ENCODE measurements around the gene TNKS1BP1. TPM values are rescaled to one million over a fixed set of nuclear protein-coding genes. Genes with fewer than 3 reads are reported as not detected.

Gene TNKS1BP1
- total RNA-seq, 1 experiment from 2014 or later: 120 TPM

DNA sequence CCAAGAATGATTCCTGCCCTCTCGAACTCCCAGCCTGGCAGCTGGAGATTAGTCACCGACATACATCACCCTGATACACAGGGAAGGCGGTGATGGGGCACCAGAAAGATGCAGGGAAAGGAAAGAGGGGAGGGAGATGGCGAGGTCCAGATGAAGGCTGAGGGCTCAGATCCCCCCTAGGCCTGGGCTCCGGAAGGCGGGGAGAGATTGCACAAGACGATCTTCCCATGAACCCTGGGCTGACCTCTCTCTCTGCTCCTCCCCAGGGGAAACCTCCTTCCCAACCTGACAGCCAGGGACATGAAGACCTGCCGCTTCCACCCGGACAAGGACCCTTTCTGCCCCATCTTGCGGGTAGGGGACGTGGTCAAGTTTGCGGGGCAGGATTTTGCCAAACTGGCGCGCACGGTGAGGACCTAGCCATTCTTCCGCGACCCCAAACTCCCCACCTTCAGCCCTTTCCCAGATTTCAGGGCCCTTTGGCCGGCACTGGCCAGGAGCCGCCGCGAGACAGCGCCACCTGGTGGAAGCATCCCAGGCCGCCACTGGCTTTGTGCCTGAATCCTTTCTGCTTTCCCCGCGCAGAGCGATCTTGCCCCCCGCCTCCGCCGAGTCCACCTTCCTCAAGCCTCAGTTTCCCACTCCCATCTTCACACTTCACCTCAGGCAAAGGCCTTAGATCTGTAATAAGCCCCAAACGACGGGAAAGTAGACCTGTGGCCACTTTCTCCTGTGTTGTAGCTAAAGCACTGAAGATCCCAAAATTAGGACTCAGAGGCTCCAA lies 24.9 kb upstream of the TNKS1BP1 start:
- ChIA-PET POLR2A (interaction anchor here (0.7 kb wide), 1 partner anchor 11 kb away, joined by 14 read pairs; no protein-coding TSS in a partner anchor), CTCF (interaction anchor here (1.2 kb wide), 1 partner anchor 125 kb away, joined by 4 read pairs; no protein-coding TSS in a partner anchor)
- DNase-seq: peak in 1 of 2 experiments; percentile 56
- H3K27me3 ChIP-seq (replicated peaks; ENCODE audit: control insufficient read depth, insufficient read depth, low read length): no peaks in the 10 kb centered on the region
- no peaks in the 10 kb centered on the region for H3K36me3 Mint-ChIP-seq (ENCODE audit: insufficient read depth, unreplicated experiment)
- intact Hi-C loops (cut with micrococcal nuclease; ENCODE audit: unreplicated experiment): loop anchor here (5.0 to 10.0 kb wide), 2 partner anchors 53 to 1175 kb away; no protein-coding TSS in a partner anchor
- no peak overlapping the region for H3K27ac Mint-ChIP-seq (ENCODE audit: unreplicated experiment)
- no peaks in the 10 kb centered on the region for H3K36me3 ChIP-seq (ENCODE audit: control insufficient read depth, insufficient read depth, low read length)
- H3K4me1 Mint-ChIP-seq (ENCODE audit: low read depth, unreplicated experiment): peaks cover 5% of the 10 kb centered on the region
- H3K4me1 ChIP-seq: peaks cover 6% of the 10 kb centered on the region; the same call in 1 of the 2 replicates
- no peak overlapping the region for H3K4me3 Mint-ChIP-seq (ENCODE audit: unreplicated experiment)
- H3K27me3 Mint-ChIP-seq (ENCODE audit: insufficient read depth, unreplicated experiment): no peaks in the 10 kb centered on the region
- H3K9me3 Mint-ChIP-seq (ENCODE audit: unreplicated experiment): no peaks in the 10 kb centered on the region
- no peak overlapping the region for H3K4me3 ChIP-seq (ENCODE audit: low read depth, low read length)
- no peaks in the 10 kb centered on the region for H3K9me3 ChIP-seq
- no TSS peak for BruUV-seq (replicated peaks)
- peak; percentile 30 to 71 for TF ChIP-seq CTCF (IDR thresholded peaks at IDR 0.05; ENCODE audit: insufficient read depth in 1 of 2, low read depth in 1 of 2, low read length in 1 of 2, severe bottlenecking in 1 of 2, unreplicated experiment in 1 of 2)

GRCh38 chr11:57348636-57349313 lies 24.0 kb upstream of the TNKS1BP1 start:
- Mint-ChIP-seq H3K27ac (ENCODE audit: unreplicated experiment) (no peak overlapping the region), H3K4me1 (ENCODE audit: low read depth, unreplicated experiment) (peaks cover 5% of the 10 kb centered on the region), H3K4me3 (ENCODE audit: unreplicated experiment) (no peak overlapping the region), H3K9me3 (ENCODE audit: unreplicated experiment) (no peaks in the 10 kb centered on the region), H3K27me3 (ENCODE audit: insufficient read depth, unreplicated experiment) (no peaks in the 10 kb centered on the region), H3K36me3 (ENCODE audit: insufficient read depth, unreplicated experiment) (no peaks in the 10 kb centered on the region)
- TF ChIP-seq CTCF (IDR thresholded peaks at IDR 0.05; ENCODE audit: insufficient read depth in 1 of 2, low read depth in 1 of 2, low read length in 1 of 2, severe bottlenecking in 1 of 2, unreplicated experiment in 1 of 2): no peak
- peaks cover 6% of the 10 kb centered on the region; the same call in 1 of the 2 replicates for H3K4me1 ChIP-seq
- ChIA-PET POLR2A (no interaction called here), CTCF (no interaction called here)
- H3K4me3 ChIP-seq (ENCODE audit: low read depth, low read length): no peak overlapping the region
- BruUV-seq (replicated peaks): no TSS peak
- intact Hi-C loops (cut with micrococcal nuclease; ENCODE audit: unreplicated experiment): loop anchor here (5.0 to 10.0 kb wide), 2 partner anchors 54 to 1176 kb away; no protein-coding TSS in a partner anchor
- no peaks in the 10 kb centered on the region for H3K27me3 ChIP-seq (replicated peaks; ENCODE audit: control insufficient read depth, insufficient read depth, low read length)
- H3K9me3 ChIP-seq: no peaks in the 10 kb centered on the region
- no peak for DNase-seq
- no peaks in the 10 kb centered on the region for H3K36me3 ChIP-seq (ENCODE audit: control insufficient read depth, insufficient read depth, low read length)

DNA sequence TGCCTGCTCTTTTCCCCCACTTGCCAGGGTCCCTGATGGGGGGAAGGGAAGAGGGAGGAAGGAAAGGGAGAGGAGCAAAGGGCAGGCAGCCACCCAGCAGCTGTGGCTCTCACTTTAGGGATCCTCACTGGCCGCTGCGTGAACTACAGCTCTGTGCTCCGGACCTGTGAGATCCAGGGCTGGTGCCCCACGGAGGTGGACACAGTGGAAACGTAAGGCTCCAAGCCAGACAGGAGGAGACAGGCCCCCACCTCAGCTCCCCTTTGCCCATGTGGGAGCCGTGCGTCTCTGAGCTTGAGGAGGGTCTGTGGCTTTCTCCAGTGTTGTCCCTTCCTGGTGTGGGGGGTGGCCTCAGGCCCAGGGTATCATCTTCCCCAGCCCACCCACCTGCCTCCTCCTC lies 23.3 kb upstream of the TNKS1BP1 start:
- Mint-ChIP-seq H3K9me3 (ENCODE audit: unreplicated experiment) (no peaks in the 10 kb centered on the region), H3K4me3 (ENCODE audit: unreplicated experiment) (no peak overlapping the region), H3K36me3 (ENCODE audit: insufficient read depth, unreplicated experiment) (no peaks in the 10 kb centered on the region), H3K27me3 (ENCODE audit: insufficient read depth, unreplicated experiment) (no peaks in the 10 kb centered on the region), H3K4me1 (ENCODE audit: low read depth, unreplicated experiment) (peaks cover 5% of the 10 kb centered on the region), H3K27ac (ENCODE audit: unreplicated experiment) (no peak overlapping the region)
- intact Hi-C loops (cut with micrococcal nuclease; ENCODE audit: unreplicated experiment): loop anchor here (5.0 to 10.0 kb wide), 2 partner anchors 54 to 1177 kb away; no protein-coding TSS in a partner anchor
- DNase-seq: no peak
- ChIA-PET CTCF (interaction anchor here (0.6 to 0.9 kb wide), 4 partner anchors 12 to 178 kb away, joined by 3 to 4 read pairs (median 4); no protein-coding TSS in a partner anchor), POLR2A (no interaction called here)
- no TSS peak for BruUV-seq (replicated peaks)
- H3K27me3 ChIP-seq (replicated peaks; ENCODE audit: control insufficient read depth, insufficient read depth, low read length): no peaks in the 10 kb centered on the region
- no peak overlapping the region for H3K4me3 ChIP-seq (ENCODE audit: low read depth, low read length)
- H3K9me3 ChIP-seq: no peaks in the 10 kb centered on the region
- H3K4me1 ChIP-seq: peaks cover 6% of the 10 kb centered on the region; the same call in 1 of the 2 replicates
- no peak for TF ChIP-seq CTCF (IDR thresholded peaks at IDR 0.05; ENCODE audit: insufficient read depth in 1 of 2, low read depth in 1 of 2, low read length in 1 of 2, severe bottlenecking in 1 of 2, unreplicated experiment in 1 of 2)
- H3K36me3 ChIP-seq (ENCODE audit: control insufficient read depth, insufficient read depth, low read length): no peaks in the 10 kb centered on the region

Data from Caco-2 (cell line).